Esophagus squamous epithelium (tissue), 5 donors: Measurements from ENCODE around the gene PHF23. TPM values are rescaled to one million over a fixed set of nuclear protein-coding genes. Genes with fewer than 3 reads are reported as not detected.
A peak's percentile ranks its signal among the peaks of the same experiment; 100 is the strongest.

Source experiments
- DNase-seq: peaks from one replicate; lab custom pipeline; 2025; lab: John Stamatoyannopoulos, UW
- H3K27ac ChIP-seq, 4 donors: fragments of 200-600 bp; sonication (generic); one replicate each; pipeline ENCODE4 v1.5.1; 2016 to 2019; ENCODE audit warnings: mild to moderate bottlenecking in 1 of 4
- H3K27me3 ChIP-seq, 4 donors: fragments of 200-600 bp; sonication (generic); 1 replicate in 3 of 4; 2 replicates in 1 of 4; pipeline versions ENCODE4 v1.5.1 to v1.6.0; 2017 to 2021; ENCODE audit warnings: antibody characterized with exemption in 1 of 4
- H3K36me3 ChIP-seq, 3 donors: fragments of 200-600 bp; sonication (generic); one replicate each; pipeline ENCODE4 v1.5.1; 2016 to 2019
- H3K4me1 ChIP-seq, 3 donors: fragments of 200-600 bp; sonication (generic); one replicate each; pipeline ENCODE4 v1.5.1; 2017 to 2019
- H3K4me3 ChIP-seq, 4 donors: fragments of 200-600 bp; sonication (generic); 1 replicate in 3 of 4; 2 replicates in 1 of 4; pipeline ENCODE4 v1.5.1; 2016 to 2019; ENCODE audit warnings: mild to moderate bottlenecking in 2 of 4, moderate library complexity in 1 of 4
- H3K9me3 ChIP-seq, 3 donors: fragments of 200-600 bp; sonication (generic); one replicate each; pipeline ENCODE4 v1.5.1; 2016 to 2019
- CTCF ChIP-seq, 6 experiments: fragments of 450-650 bp in 4 of 6; fragments of 200-600 bp in 2 of 6; sonication (generic) in 2 of 6; IDR thresholded peaks; one replicate each; pipeline ENCODE4 v1.5.1; 2016 to 2019; ENCODE audit warnings: antibody characterized with exemption in 6 of 6, mild to moderate bottlenecking in 4 of 6, moderate library complexity in 4 of 6
- POLR2A ChIP-seq, 4 donors: fragments of 450-650 bp; IDR thresholded peaks; one replicate each; pipeline ENCODE4 v1.6.1; 2017; ENCODE audit warnings: antibody characterized with exemption in 4 of 4, mild to moderate bottlenecking in 4 of 4, moderate library complexity in 3 of 4
- WGBS, 2 donors: methylation state at CpG; one replicate each; pipeline ENCODE4 v1.1.5; 2018; 5-methylcytosine and 5-hydroxymethylcytosine counted together
- intact Hi-C: fragments of 100-400 bp; cut with DNase I; formaldehyde crosslinking; loops from one replicate; pipeline ENCODE4 v1.15.0; 2022
- total RNA-seq, 4 donors: library from RNA; depleted of rRNA; stranded (reverse); fragments of >200 nt; gene quantifications; one replicate each; pipeline ENCODE4 v1.1.0, GENCODE V29; 2016
- donor health status: DM: yes; HTN: yes; CAD: no.

Gene PHF23
- 10 to 100 TPM; 24.7 to 30.6 (median 27.0) TPM for total RNA-seq

GRCh38 chr17:7239091-7240027, at the start of gene PHF23:
PHF23 (minus strand) TSS chr17:7239457; CDS start chr17:7239279, 178 bp downstream.
- 0% methylated on average over 24 to 30 of the region's 72 CpGs for WGBS, 2 donors
- peaks cover 40 to 66% (median 50%) of the 10 kb centered on the region in 3 donors for H3K4me1 ChIP-seq
- intact Hi-C loops = no loop called here
- peak within 1 kb of the TSS; percentile 97 to 99 (median 99) for H3K4me3 ChIP-seq
- H3K27me3 ChIP-seq = no peaks in the 10 kb centered on the region
- DNase-seq = peak; percentile 96
- peaks cover 17 to 44% (median 19%) of the 10 kb centered on the region in 3 donors for H3K36me3 ChIP-seq
- H3K9me3 ChIP-seq = no peaks in the 10 kb centered on the region
- H3K27ac ChIP-seq = peak within 1 kb of the TSS; percentile 97 to 100 (median 98)
- TF ChIP-seq CTCF (IDR thresholded peaks at IDR 0.05) = peak; percentile 9 to 59 (median 46)
- TF ChIP-seq POLR2A (IDR thresholded peaks at IDR 0.05) = peak in 3 of 4 donors; percentile 59 to 87 (median 60)

- peaks cover 0 to 54% (median 0%) of the 10 kb centered on the region in 4 donors for H3K27me3 ChIP-seq
- peaks cover 0 to 32% (median 0%) of the 10 kb centered on the region in 3 donors for H3K36me3 ChIP-seq
- intact Hi-C loops = no loop called here
- H3K9me3 ChIP-seq = no peaks in the 10 kb centered on the region
- no peak for TF ChIP-seq POLR2A (IDR thresholded peaks at IDR 0.05)
- no peak for TF ChIP-seq CTCF (IDR thresholded peaks at IDR 0.05)
- H3K4me3 ChIP-seq = no peak overlapping the region
- peaks cover 18 to 43% (median 21%) of the 10 kb centered on the region in 3 donors for H3K4me1 ChIP-seq
- DNase-seq = no peak
- no CpG with 5 or more reads among the region's 12 CpGs for WGBS, 2 donors
- H3K27ac ChIP-seq = no peak overlapping the region
Observed at GRCh38 chr17:7285679-7286078, 46.4 kb upstream of the PHF23 start.

DNA sequence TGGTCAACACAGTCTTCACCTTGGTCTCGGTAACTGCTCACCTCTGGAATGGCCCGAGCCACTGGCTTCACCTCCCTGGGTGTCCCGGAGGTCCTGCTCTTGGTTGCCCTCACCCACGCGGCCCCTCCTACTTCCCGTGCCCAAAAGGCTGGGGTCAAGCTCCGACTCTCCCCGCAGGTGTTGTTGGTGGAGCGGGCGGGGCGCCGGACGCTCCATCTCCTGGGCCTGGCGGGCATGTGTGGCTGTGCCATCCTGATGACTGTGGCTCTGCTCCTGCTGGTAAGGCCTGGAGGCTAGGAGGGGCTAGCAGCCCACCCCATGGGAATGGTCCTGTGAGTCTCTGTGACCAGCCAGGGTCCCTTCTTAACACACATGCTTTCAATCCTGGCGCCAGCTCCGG, 45.7 kb upstream of the PHF23 start:
- Histone ChIP-seq H3K27ac (peak overlapping the region in 1 of 4 donors; percentile 5), H3K4me3 (no peak overlapping the region), H3K4me1 (peaks cover 23 to 51% (median 24%) of the 10 kb centered on the region in 3 donors), H3K9me3 (no peaks in the 10 kb centered on the region), H3K36me3 (peaks cover 0 to 32% (median 0%) of the 10 kb centered on the region in 3 donors), H3K27me3 (peaks cover 0 to 46% (median 0%) of the 10 kb centered on the region in 4 donors)
- intact Hi-C loops = no loop called here
- DNase-seq = no peak
- WGBS, 2 donors = 100% methylated on average over 1 to 2 of the region's 16 CpGs
- TF ChIP-seq CTCF (IDR thresholded peaks at IDR 0.05) (no peak), POLR2A (IDR thresholded peaks at IDR 0.05) (no peak)

DNA sequence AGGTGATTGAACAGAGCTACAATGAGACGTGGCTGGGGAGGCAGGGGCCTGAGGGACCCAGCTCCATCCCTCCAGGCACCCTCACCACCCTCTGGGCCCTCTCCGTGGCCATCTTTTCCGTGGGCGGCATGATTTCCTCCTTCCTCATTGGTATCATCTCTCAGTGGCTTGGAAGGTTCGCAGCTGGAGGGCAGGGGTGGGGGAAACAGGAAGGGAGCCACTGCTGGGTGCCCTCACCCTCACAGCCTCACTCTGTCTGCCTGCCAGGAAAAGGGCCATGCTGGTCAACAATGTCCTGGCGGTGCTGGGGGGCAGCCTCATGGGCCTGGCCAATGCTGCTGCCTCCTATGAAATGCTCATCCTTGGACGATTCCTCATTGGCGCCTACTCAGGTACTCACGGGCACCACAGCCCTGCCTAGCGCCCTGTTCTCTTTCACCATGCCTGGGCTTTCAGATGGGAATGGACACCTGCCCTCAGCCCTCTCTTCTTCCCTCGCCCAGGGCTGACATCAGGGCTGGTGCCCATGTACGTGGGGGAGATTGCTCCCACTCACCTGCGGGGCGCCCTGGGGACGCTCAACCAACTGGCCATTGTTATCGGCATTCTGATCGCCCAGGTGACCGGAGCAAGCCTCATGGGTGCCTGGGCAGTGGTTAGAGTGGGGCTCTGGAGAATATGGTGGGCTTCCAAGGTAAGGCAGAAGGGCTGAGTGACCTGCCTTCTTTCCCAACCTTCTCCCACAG, 44.4 kb upstream of the PHF23 start:
- no peaks in the 10 kb centered on the region for H3K9me3 ChIP-seq
- H3K4me3 ChIP-seq = peak overlapping the region in 3 of 4 donors; percentile 55 to 73 (median 62)
- intact Hi-C loops = no loop called here
- DNase-seq = no peak
- 67% methylated on average over 5 of the region's 18 CpGs; no CpG with 5 or more reads in 1 of the 2 donors for WGBS, 2 donors
- TF ChIP-seq CTCF (IDR thresholded peaks at IDR 0.05) (no peak), POLR2A (IDR thresholded peaks at IDR 0.05) (no peak)
- peaks cover 0 to 39% (median 0%) of the 10 kb centered on the region in 4 donors for H3K27me3 ChIP-seq
- peaks cover 23 to 55% (median 27%) of the 10 kb centered on the region in 3 donors for H3K4me1 ChIP-seq
- H3K27ac ChIP-seq = peak overlapping the region in 3 of 4 donors; percentile 88 to 92 (median 92)
- peaks cover 0 to 32% (median 0%) of the 10 kb centered on the region in 3 donors for H3K36me3 ChIP-seq
